GM18867 (cell line): Measurements from ENCODE around the gene SEMA4D.

Experiments
- ATAC-seq: cut with Tn5 transposase; IDR thresholded peaks from one replicate; pipeline ENCODE4 v1.9.1; 2021; ENCODE audit warnings: mild to moderate bottlenecking, moderate library complexity; ENCODE audit not compliant: unreplicated experiment

The SEMA4D gene

GRCh38 chr9:89391585-89391984 lies 106.3 kb downstream of the SEMA4D start:
- ATAC-seq, result no peak

DNA sequence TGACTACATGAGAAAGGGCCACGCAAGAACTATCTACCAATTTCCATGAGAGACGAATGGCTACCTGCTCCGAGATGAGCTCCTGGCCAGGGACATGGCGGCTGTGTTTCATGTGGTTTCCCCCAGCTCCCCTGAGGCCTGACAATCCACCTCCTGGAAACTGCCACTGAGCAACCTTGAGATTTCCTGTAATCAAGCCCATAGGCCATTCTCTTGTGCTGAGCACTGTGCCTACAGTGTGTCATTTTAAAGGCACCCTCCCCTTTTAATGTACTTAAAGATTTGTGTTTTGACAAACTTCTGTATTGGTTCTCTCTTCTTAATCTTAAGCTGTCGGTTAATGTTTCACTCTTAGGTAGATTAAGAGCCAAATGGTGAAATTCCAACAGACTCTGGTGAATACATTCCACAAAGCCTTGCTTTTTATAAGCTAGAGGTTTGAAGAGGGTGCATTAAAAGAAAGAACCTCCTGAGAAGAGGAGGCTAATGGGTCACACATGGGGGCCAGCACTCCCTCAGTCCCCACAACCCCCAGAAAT lies 107.3 kb downstream of the SEMA4D start:
- ATAC-seq, result no peak

- ATAC-seq, result no peak
These were observed 107.8 kb downstream of the SEMA4D start for GRCh38 chr9:89390068-89390555.

- ATAC-seq, result no peak
These were observed 109.1 kb downstream of the SEMA4D start for GRCh38 chr9:89388868-89389177.

DNA sequence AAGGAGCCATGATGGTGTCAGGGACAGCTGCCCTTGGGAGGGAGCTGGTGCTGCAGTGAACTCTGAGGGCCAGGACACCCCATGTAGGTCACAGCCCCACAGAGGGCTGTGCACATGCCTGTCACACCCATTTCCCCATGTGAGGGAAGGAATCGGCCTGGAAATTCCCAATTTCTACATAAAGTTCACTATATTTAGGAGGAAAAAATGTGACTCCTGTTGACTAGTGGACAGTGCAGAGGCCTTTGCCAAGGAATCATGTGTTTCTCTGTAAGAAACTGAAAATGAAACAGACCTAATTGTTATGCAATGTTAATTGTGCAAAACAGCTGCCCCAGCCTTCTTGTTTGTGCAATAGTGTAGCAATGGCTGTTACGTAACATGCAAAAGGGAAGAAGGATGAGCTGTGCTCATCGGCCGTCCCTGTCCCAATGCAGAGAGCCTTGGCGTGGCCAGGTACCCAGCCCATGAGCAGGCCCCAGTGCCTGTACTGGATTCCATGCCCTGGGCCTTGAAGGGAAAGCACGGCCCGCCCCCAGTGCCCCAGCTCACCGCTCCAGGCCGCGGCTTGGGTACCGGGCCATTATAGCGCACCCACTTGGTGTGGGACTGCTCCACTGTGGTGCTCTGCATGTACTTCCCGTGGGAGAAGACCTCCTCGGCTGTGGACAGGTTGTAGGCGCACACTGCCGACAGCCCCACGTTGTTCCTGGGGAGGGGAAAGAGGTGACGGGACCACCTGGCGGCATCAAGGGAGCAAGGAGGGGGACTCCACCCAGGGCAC lies 109.6 kb downstream of the SEMA4D start:
- no peak for ATAC-seq

DNA sequence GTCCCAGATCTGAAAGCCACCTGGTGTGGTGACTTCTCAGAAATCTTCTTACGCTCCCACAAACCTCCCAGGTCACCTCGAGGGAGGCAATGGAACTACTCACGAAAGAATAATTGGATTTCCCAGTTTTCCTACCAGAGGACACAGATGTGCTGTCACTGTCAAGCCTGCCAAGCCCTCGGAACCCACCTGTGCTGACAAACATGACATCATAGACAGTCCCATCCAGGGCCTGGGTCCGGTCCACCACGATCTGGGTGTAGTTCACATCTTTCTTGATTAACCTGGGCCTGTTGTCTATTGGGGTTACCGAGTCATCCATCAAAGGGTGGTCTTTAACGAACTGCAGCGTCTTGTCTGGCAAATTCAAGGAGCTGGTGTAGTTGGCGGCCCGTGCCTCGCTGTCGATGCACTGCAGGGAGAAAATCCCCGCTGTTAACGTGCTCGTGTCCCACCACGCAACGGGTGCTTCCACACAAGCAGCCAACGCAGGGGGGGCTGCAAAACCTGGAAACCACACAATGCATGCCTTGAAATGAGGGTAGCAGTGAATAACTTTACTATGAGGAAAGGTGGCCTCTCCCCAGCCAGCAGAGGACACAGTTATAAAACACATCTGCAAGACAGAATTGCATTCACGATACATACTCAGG lies 110.6 kb downstream of the SEMA4D start:
- ATAC-seq, result no peak

GRCh38 chr9:89386797-89387196 lies 111.1 kb downstream of the SEMA4D start:
- ATAC-seq, result no peak

DNA sequence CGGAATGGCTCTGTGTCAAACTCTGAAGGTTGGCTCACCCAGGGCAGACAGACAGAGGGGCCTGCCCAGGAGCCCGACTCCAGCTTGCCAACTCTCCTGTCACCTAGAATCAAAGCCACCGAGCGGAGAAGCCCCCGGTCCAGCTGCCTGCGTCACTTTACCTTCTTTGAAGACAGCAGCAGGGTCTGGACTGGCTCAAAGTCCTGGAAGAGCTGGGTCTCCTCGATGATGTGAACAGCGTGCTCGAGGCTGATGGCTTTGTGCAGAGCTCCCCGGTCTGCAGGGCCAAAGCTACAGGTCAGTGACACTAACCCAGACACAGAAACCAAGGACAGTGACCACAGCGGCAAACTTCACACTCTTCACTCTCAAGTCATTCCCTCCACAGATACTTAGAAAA lies 111.7 kb downstream of the SEMA4D start:
- ATAC-seq, result no peak

GRCh38 chr9:89384783-89385182 lies 113.1 kb downstream of the SEMA4D start:
- ATAC-seq, result no peak

DNA sequence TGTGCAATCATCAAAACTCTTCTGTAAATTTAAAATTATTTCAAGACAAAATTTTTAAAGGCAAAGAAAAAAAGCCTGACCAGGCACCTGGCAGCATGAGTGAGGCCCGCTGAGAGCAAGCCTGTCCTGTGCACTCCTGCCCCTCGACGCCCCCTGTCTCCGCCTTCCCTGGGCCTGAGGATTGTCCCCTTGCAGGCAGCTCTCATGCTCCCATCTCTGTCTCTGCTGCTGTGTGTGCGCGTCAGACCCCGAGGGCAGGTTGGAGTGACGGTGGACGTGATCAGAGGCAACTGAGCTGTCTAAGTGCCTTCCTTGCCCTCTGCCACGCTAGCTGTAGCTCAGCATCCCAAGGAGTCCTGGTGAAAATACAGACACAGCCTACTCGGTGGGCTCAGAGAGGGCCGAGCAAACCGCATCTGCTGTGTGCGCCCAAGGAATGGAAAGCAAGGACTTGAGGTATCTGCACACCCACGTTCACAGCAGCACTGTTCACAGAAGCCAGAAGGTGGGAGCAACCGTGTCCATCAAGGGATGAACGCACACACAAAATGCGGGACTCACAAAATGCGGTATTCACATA lies 114.1 kb downstream of the SEMA4D start:
- no peak for ATAC-seq

- ATAC-seq, result no peak
These were observed 114.7 kb downstream of the SEMA4D start for GRCh38 chr9:89383030-89383720.

DNA sequence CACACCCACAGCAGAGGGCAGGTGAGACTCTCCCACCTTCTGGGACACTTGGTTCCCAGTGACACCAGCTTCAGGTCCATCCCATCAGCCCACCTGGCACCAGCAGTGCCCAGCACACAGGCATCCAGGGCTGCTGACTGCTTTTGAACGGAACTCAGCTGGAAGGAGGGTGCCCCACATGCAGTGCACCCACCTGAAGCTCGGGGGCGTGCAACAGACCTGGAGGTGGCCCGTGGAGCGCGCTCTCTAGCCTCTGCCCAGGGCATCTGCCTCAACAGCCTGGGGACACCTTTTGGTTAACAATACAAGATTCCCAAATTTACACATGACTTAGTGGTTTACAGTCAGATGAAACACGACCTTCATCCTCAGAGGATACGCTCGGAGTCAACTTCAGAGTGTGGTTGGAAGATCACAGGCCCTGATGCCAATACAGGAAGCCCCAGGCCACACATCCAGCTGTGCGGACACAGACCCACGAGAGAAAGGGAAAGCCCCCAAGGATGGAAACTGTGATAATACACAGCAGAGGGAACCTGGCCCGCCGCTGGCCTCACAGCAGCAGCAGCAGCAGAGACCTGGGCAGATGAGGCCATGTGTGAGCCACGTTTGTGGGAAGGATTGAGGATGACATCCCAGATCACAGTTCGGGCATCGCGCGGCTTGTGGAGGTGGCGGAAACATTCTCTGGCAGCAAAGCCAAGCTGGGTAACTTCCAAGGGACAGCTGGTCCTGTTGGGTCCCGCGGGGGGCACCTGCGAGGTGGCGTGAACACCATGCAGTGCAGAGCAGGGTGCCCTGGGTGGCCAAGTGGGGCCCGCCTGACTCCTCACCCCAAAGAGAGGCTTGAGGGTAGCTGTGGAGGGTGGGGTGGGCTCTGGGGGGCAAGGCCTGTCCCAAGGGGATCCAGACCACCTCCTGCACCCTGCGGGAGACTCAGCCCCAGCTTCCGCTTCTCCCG lies 115.6 kb downstream of the SEMA4D start:
- no peak for ATAC-seq

DNA sequence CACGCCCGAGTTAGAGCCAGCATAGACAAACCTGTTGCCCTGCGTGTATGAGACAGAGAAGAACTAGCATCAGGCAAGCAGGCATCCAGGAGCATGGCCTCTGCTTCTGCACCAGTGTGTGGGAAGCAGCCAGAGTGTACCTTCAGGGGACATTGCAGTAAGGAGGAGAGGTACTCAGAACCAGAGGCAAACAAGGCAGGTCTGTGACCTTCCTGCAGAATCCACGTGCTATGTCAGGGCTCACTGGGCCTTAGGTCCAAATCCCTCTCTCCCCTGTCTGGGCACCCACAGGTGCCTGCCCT lies 116.7 kb downstream of the SEMA4D start:
- ATAC-seq, result no peak

GRCh38 chr9:89380437-89381307 lies 117.2 kb downstream of the SEMA4D start:
- no peak for ATAC-seq

- ATAC-seq, result no peak
These were observed 118.3 kb downstream of the SEMA4D start for GRCh38 chr9:89379508-89380115.

GRCh38 chr9:89379031-89379430 lies 118.9 kb downstream of the SEMA4D start:
- ATAC-seq, result no peak

- ATAC-seq, result no peak
These were observed 119.4 kb downstream of the SEMA4D start for GRCh38 chr9:89378541-89378940.

- no peak for ATAC-seq
These were observed 120.5 kb downstream of the SEMA4D start for GRCh38 chr9:89377411-89377810.

- ATAC-seq, result no peak
These were observed 121.1 kb downstream of the SEMA4D start for GRCh38 chr9:89376741-89377351.
